K562 (cell line): ENCODE results near the gene STT3B. TPM values are rescaled to one million over a fixed set of nuclear protein-coding genes. Genes with fewer than 3 reads are reported as not detected.

Experiments
- BACH1 ChIP-seq: fragments of 200-800 bp; sonication (Bioruptor generic); IDR thresholded peaks from 2 replicates; pipeline ENCODE4 v1.6.1; 2016; ENCODE audit warnings: missing genetic modification characterization, missing compliant biosample characterization
- BRF2 ChIP-seq: IDR thresholded peaks from 3 replicates; pipeline ENCODE4 v1.6.1; 2011; ENCODE audit warnings: borderline replicate concordance, mild to moderate bottlenecking; ENCODE audit not compliant: insufficient read length, insufficient read depth
- KDM4B ChIP-seq, 2 experiments: fragments of 450-650 bp in 1 of 2; sonication (generic) in 1 of 2; IDR thresholded peaks; 2 replicates each; pipeline ENCODE4 v1.6.1; 2016 to 2017; ENCODE audit warnings: borderline replicate concordance in 2 of 2, antibody characterized with exemption in 1 of 2, low read depth in 1 of 2, mild to moderate bottlenecking in 1 of 2
- MAZ ChIP-seq, 2 experiments: fragments of 450-650 bp in 1 of 2; sonication (generic) in 1 of 2; formaldehyde crosslinking; IDR thresholded peaks in 1 of 2; conservative IDR thresholded peaks in 1 of 2; 2 replicates each; pipeline versions ENCODE4 v1.4.0 to v1.5.0; 2020; ENCODE audit warnings: mild to moderate bottlenecking in 1 of 2, missing genetic modification reagents in 1 of 2
- MYC ChIP-seq, 2 experiments: fragments of 250-450 bp in 1 of 2; sonication (Bioruptor Pico) in 1 of 2; IDR thresholded peaks; 2 replicates each; pipeline versions ENCODE4 v1.5.1 to v1.6.1; 2012 to 2021; ENCODE audit warnings: low read depth in 2 of 2, borderline replicate concordance in 1 of 2, improper control_type of control experiment in 1 of 2, low read length in 1 of 2, mild to moderate bottlenecking in 1 of 2, moderate library complexity in 1 of 2
- RBFOX2 ChIP-seq: fragments of 200-400 bp; formaldehyde crosslinking; IDR thresholded peaks from 2 replicates; pipeline ENCODE4 v1.6.1; 2017; ENCODE audit warnings: low read depth, mild to moderate bottlenecking, low read length, moderate library complexity
- RBM14 ChIP-seq: fragments of 200-400 bp; formaldehyde crosslinking; IDR thresholded peaks from 2 replicates; pipeline ENCODE4 v1.6.1; 2018; ENCODE audit warnings: low read depth, mild to moderate bottlenecking, low read length, moderate library complexity, borderline replicate concordance; ENCODE audit not compliant: insufficient read depth
- RNF219 ChIP-seq: fragments of 250-450 bp; sonication (Bioruptor Pico); IDR thresholded peaks from 2 replicates; pipeline ENCODE4 v1.5.0; 2022; ENCODE audit warnings: mild to moderate bottlenecking
- SAP30 ChIP-seq: fragments of 200-600 bp; sonication (generic); IDR thresholded peaks from 2 replicates; pipeline ENCODE4 v1.6.1; 2012; ENCODE audit warnings: borderline replicate concordance, low read depth, mild to moderate bottlenecking, moderate library complexity, low read length, control low read depth, inconsistent platforms; ENCODE audit not compliant: insufficient read depth, poor library complexity, severe bottlenecking
- SMC3 ChIP-seq: conservative IDR thresholded peaks from 2 replicates; pipeline ENCODE4 v1.6.1; 2011; ENCODE audit warnings: low read depth, low read length, improper control_type of control experiment; ENCODE audit not compliant: insufficient read depth
- VEZF1 ChIP-seq: fragments of 200-800 bp; sonication (Bioruptor generic); IDR thresholded peaks from 2 replicates; pipeline ENCODE4 v1.6.1; 2017; ENCODE audit warnings: missing genetic modification characterization, missing compliant biosample characterization
- ZFX ChIP-seq: sonication (generic); formaldehyde crosslinking; IDR thresholded peaks from 2 replicates; pipeline ENCODE4 v1.8.0; 2022; ENCODE audit warnings: mild to moderate bottlenecking, missing genetic modification reagents, moderate library complexity
- polyA plus RNA-seq, 8 experiments: library from polyadenylated mRNA; depleted of rRNA in 4 of 8; stranded (reverse) in 5 of 8; unstranded in 3 of 8; fragments of >200 nt; fragmentation: Nextera tagmentation in 2 of 8; fragmentation: Illumina TruSeq in 1 of 8; extraction: Ambion mirVana in 2 of 8; extraction: Trizol in 1 of 8; gene quantifications; 2 replicates each; pipeline versions ENCODE4 v1.2.1 to v1.2.3, GENCODE V29; 2011 to 2014; ENCODE audit warnings: inconsistent platforms in 1 of 8, missing spikeins in 1 of 8
- total RNA-seq, 7 experiments: library from RNA; depleted of rRNA in 6 of 7; stranded (reverse); fragments of >200 nt in 6 of 7; fragmentation: Illumina TruSeq in 2 of 7; extraction: Trizol in 2 of 7; gene quantifications; 2 replicates each; pipeline versions ENCODE4 v1.2.1 to v1.2.3, GENCODE V29; 2011 to 2021; ENCODE audit warnings: low replicate concordance in 1 of 7

STT3B gene
- total and polyA plus RNA-seq, 9 of the 15 experiments (the other 6 are each of a cell fraction or from before 2014, with no cell fraction given) = 22.4 to 147 (median 100) TPM

GRCh38 chr3:31530039-31530959 lies 2.4 kb upstream of the STT3B start (continued):
- TF ChIP-seq BACH1 = no peak
- no peak for TF ChIP-seq RBM14
- no peak for TF ChIP-seq VEZF1 (CRISPR knock-in tag)
- TF ChIP-seq BRF2 = no peak
- TF ChIP-seq MYC (IDR thresholded peaks at IDR 0.05; ENCODE audit: low read depth, low read length) = peak; percentile 50
- TF ChIP-seq MYC (CRISPR knock-in tag; IDR thresholded peaks at IDR 0.05; ENCODE audit: borderline replicate concordance, low read depth) = no peak
- TF ChIP-seq SMC3 = no peak
- TF ChIP-seq SAP30 = no peak
- TF ChIP-seq KDM4B (IDR thresholded peaks at IDR 0.05; ENCODE audit: borderline replicate concordance in 2 of 2, low read depth in 1 of 2) = no peak
- TF ChIP-seq ZFX (CRISPR knock-in tag) = no peak
- TF ChIP-seq MAZ (CRISPR knock-in tag; conservative IDR thresholded peaks at IDR 0.05 in 1 of 2, IDR thresholded peaks at IDR 0.05 in 1 of 2) = 0 out of 4 replicates have a peak, but pooled peaks of 1 of the 2 experiments have one; percentile 41
- no peak for TF ChIP-seq RNF219 (CRISPR knock-in tag)
- no peak for TF ChIP-seq RBFOX2
